DND-41 (cell line): ENCODE measurements around the gene TBC1D8.

Experiments used
- EZH2 ChIP-seq: IDR thresholded peaks from 3 replicates; pipeline ENCODE4 v1.6.1; 2012; ENCODE audit warnings: borderline replicate concordance, low read depth, mild to moderate bottlenecking, moderate library complexity, low read length, inconsistent platforms; ENCODE audit not compliant: severe bottlenecking
- TF ChIP-seq, protein P1 (sequence below): IDR thresholded peaks from 2 replicates; pipeline ENCODE4 v1.5.1; 2012; ENCODE audit warnings: borderline replicate concordance, low read length, moderate library complexity, mild to moderate bottlenecking; ENCODE audit not compliant: poor library complexity, severe bottlenecking; ENCODE audit errors: extremely low read depth

DNA sequence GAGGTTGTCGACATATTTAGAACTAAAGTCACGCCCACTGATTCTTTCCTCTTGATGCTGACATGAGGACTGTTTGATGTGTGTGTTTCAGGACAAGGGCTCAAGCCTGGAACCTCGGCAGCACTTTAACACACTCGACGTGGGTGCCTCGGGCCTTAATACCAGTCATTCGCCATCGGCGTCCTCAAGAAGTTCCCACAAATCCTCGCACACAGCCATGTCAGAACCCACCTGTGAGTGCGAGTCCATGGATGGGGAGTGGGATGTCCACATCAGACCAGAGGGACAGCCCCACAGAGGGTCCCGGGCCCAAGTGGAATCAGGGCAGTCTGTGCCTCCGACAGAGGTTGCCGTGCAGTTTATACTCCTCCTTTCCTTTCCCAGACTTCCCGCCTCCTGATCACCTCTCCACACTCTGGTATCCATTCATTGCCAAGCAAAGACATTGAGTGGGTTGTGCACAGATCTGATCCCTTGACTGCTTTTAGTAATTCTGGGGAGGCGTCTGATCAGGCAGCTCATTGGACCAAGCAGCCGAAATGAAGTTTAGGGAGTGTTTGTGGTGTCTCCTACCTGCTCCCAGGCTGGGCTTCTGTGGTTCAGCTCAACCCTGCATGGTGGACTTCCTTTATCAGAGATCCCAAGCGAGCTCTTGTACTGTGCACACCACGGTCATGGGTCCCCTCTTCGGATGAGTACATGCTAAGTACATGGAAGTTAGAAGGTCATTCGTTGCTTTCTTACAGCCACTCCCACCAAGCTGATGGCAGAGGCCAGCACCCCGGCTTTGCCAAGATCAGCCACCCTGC is 176.3 kb downstream of the TBC1D8 start:
- TF ChIP-seq, protein P1, sequence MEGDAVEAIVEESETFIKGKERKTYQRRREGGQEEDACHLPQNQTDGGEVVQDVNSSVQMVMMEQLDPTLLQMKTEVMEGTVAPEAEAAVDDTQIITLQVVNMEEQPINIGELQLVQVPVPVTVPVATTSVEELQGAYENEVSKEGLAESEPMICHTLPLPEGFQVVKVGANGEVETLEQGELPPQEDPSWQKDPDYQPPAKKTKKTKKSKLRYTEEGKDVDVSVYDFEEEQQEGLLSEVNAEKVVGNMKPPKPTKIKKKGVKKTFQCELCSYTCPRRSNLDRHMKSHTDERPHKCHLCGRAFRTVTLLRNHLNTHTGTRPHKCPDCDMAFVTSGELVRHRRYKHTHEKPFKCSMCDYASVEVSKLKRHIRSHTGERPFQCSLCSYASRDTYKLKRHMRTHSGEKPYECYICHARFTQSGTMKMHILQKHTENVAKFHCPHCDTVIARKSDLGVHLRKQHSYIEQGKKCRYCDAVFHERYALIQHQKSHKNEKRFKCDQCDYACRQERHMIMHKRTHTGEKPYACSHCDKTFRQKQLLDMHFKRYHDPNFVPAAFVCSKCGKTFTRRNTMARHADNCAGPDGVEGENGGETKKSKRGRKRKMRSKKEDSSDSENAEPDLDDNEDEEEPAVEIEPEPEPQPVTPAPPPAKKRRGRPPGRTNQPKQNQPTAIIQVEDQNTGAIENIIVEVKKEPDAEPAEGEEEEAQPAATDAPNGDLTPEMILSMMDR, result no peak
- no peak for TF ChIP-seq EZH2
